GM18505 (cell line): ENCODE data around the gene KIF15.

ENCODE experiments used
- ATAC-seq: cut with Tn5 transposase; IDR thresholded peaks from one replicate; pipeline ENCODE4 v1.9.1; 2021; ENCODE audit not compliant: unreplicated experiment
- POLR2A ChIP-seq: IDR thresholded peaks from 4 replicates; pipeline ENCODE4 v1.6.1; 2011; ENCODE audit warnings: borderline replicate concordance; ENCODE audit not compliant: insufficient read depth, insufficient read length; ENCODE audit errors: extremely low read depth

The KIF15 gene

GRCh38 chr3:44902628-44903027, 141.0 kb downstream of the KIF15 start:
- no peak for ATAC-seq
- TF ChIP-seq POLR2A = no peak
